GM10266 (cell line): ENCODE data around the gene COPS6.

Experiments
- DNase-seq: peaks from one replicate; pipeline ENCODE4 v3.0.0; 2012; ENCODE audit errors: extremely low spot score
- CTCF ChIP-seq: IDR thresholded peaks from 2 replicates; pipeline ENCODE4 v1.5.1; 2012; ENCODE audit warnings: mild to moderate bottlenecking, low read depth; ENCODE audit not compliant: control insufficient read depth, insufficient read depth; ENCODE audit errors: missing control alignments

The COPS6 gene

GRCh38 chr7:100079024-100079560 lies 9.7 kb upstream of the COPS6 start:
- no peak for TF ChIP-seq CTCF
- DNase-seq: no peak

GRCh38 chr7:100080907-100081534 lies 7.7 kb upstream of the COPS6 start:
- DNase-seq: no peak
- no peak for TF ChIP-seq CTCF

GRCh38 chr7:100081535-100082102 lies 7.2 kb upstream of the COPS6 start, which contains the start of gene ZNF3:
TSS of gene ZNF3 (minus strand) at chr7:100081723. CDS start at chr7:100077357, 4,366 bp downstream.
- DNase-seq: peak; percentile 95
- peak; percentile 96 for TF ChIP-seq CTCF

GRCh38 chr7:100082978-100083377 lies 5.8 kb upstream of the COPS6 start:
- no peak for DNase-seq
- no peak for TF ChIP-seq CTCF

- no peak for TF ChIP-seq CTCF
- DNase-seq: no peak
Measured at GRCh38 chr7:100085515-100085914, 3.3 kb upstream of the COPS6 start.

GRCh38 chr7:100087055-100087750 lies 1.6 kb upstream of the COPS6 start:
- no peak for TF ChIP-seq CTCF
- DNase-seq: no peak
